ENCODE data around the gene SAMM50.

GRCh38 chr22:43919106-43919973 lies 35.9 kb upstream of the SAMM50 start:
- TF ChIP-seq POU6F1 (CRISPR knock-in tag; IDR thresholded peaks at IDR 0.05; ENCODE audit: borderline replicate concordance, low read depth) (no peak), CREB5 (CRISPR knock-in tag; IDR thresholded peaks at IDR 0.05; ENCODE audit: low read depth) (no peak), PPARA (CRISPR knock-in tag; IDR thresholded peaks at IDR 0.05; ENCODE audit: borderline replicate concordance) (no peak), TCF4 (CRISPR knock-in tag; IDR thresholded peaks at IDR 0.05; ENCODE audit: borderline replicate concordance) (no peak), BACH2 (CRISPR knock-in tag; IDR thresholded peaks at IDR 0.05; ENCODE audit: borderline replicate concordance) (no peak), RARB (CRISPR knock-in tag; IDR thresholded peaks at IDR 0.05) (no peak), CSRNP3 (CRISPR knock-in tag; IDR thresholded peaks at IDR 0.05) (no peak), ZFP30 (CRISPR knock-in tag; IDR thresholded peaks at IDR 0.05) (no peak), PATZ1 (CRISPR knock-in tag; IDR thresholded peaks at IDR 0.05; ENCODE audit: borderline replicate concordance) (no peak), ZC3H10 (CRISPR knock-in tag; IDR thresholded peaks at IDR 0.05) (no peak), ZFP3 (CRISPR knock-in tag; IDR thresholded peaks at IDR 0.05) (no peak), TSHZ2 (CRISPR knock-in tag; IDR thresholded peaks at IDR 0.05) (no peak)

Data from SK-N-SH treated with all-trans-retinoic acid at 6 μM for 48 hours (cell line).